ENCODE data around the gene SPDEF.

The SPDEF gene

GRCh38 chr6:34553750-34554149 lies 2.4 kb downstream of the SPDEF start:
- TF ChIP-seq CTCF (IDR thresholded peaks at IDR 0.05): no peak
- Histone ChIP-seq H3K4me3 (no peak overlapping the region), H3K27ac (no peak overlapping the region)
- no peak for DNase-seq (ENCODE audit: low spot score)

- no peak overlapping the region for H3K4me3 ChIP-seq
- DNase-seq (ENCODE audit: low spot score): no peak
- H3K27ac ChIP-seq: no peak overlapping the region
- no peak for TF ChIP-seq CTCF (IDR thresholded peaks at IDR 0.05)
Observed at GRCh38 chr6:34553146-34553545, 3.0 kb downstream of the SPDEF start.

- TF ChIP-seq CTCF (IDR thresholded peaks at IDR 0.05): no peak
- DNase-seq (ENCODE audit: low spot score): no peak
- Histone ChIP-seq H3K27ac (no peak overlapping the region), H3K4me3 (no peak overlapping the region)
Observed at GRCh38 chr6:34552620-34553019, 3.5 kb downstream of the SPDEF start.

GRCh38 chr6:34551720-34552119 lies 4.4 kb downstream of the SPDEF start:
- no peak for TF ChIP-seq CTCF (IDR thresholded peaks at IDR 0.05)
- H3K27ac ChIP-seq: no peak overlapping the region
- H3K4me3 ChIP-seq: no peak overlapping the region
- no peak for DNase-seq (ENCODE audit: low spot score)

DNA sequence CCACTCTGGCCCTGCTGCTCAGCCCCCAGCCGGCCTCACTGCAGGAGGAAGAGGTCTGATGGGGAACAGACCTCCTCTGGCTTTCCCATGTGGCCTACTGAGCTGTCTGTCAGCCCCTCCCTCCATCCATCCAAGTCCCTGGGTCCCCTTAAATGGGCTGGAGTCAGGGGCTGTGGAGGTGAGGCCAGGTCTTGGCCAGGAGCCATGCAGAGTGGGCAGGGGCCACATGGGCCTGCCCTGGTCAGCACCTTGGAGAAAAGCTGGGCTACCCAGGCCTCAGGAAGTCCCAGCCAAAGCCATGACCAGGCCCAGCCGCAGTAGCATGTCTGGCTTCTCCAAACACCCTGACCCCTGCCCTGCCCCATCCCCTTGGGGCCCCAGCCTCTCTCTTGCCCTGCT lies 6.3 kb downstream of the SPDEF start:
- H3K27ac ChIP-seq: no peak overlapping the region
- DNase-seq (ENCODE audit: low spot score): no peak
- H3K4me3 ChIP-seq: no peak overlapping the region
- TF ChIP-seq CTCF (IDR thresholded peaks at IDR 0.05): no peak

- no peak for TF ChIP-seq CTCF (IDR thresholded peaks at IDR 0.05)
- no peak overlapping the region for H3K27ac ChIP-seq
Observed at GRCh38 chr6:34549026-34549803, 6.9 kb downstream of the SPDEF start.

More at GRCh38 chr6:34549026-34549803, 6.9 kb downstream of the SPDEF start:
- DNase-seq (ENCODE audit: low spot score): no peak
- H3K4me3 ChIP-seq: no peak overlapping the region
